Panc1 (cell line): ENCODE measurements around the gene ERICH6B. TPM values are rescaled to one million over a fixed set of nuclear protein-coding genes. Genes with fewer than 3 reads are reported as not detected.

Experiments used
- ATAC-seq: fragments of 200-7000 bp; cut with Tn5 transposase; 2 replicates; pipeline ENCODE4 v1.9.1; 2020; ENCODE audit warnings: mild to moderate bottlenecking, moderate library complexity
- BruUV-seq: library from RNA; stranded (reverse); fragments of 400-500 nt; replicated peaks from 2 replicates; lab custom pipeline; 2021; lab: Mats Ljungman, UMichigan
- CTCF ChIA-PET: fragments of 300-600 bp; sonication (Branson Sonifier 250); formaldehyde crosslinking; loops from one replicate; lab custom pipeline; 2022; ENCODE audit warnings: antibody characterized with exemption; lab: Charles Lee
- POLR2A ChIA-PET: fragments of 300-600 bp; sonication (Branson Sonifier 250); formaldehyde crosslinking; loops from one replicate; lab custom pipeline; 2022; ENCODE audit warnings: antibody characterized with exemption; lab: Charles Lee
- DNase-seq: peaks from one replicate; pipeline ENCODE4 v3.0.0-alpha.2; 2010; ENCODE audit warnings: low read depth, low spot score
- H3K27ac ChIP-seq: 2 replicates; pipeline ENCODE4 v1.5.1; 2011; ENCODE audit warnings: mild to moderate bottlenecking, low read length, inconsistent platforms
- H3K27me3 ChIP-seq: fragments of 200-500 bp; sonication (Bioruptor generic); 2 replicates; pipeline ENCODE4 v1.6.0; 2014; ENCODE audit warnings: low read length, inconsistent platforms; ENCODE audit not compliant: control insufficient read depth, insufficient read depth
- H3K36me3 ChIP-seq: fragments of 200-500 bp; sonication (Bioruptor generic); 2 replicates; pipeline ENCODE4 v1.5.1; 2014; ENCODE audit warnings: inconsistent platforms, mild to moderate bottlenecking, low read length, moderate library complexity; ENCODE audit not compliant: control insufficient read depth, insufficient read depth
- H3K4me1 ChIP-seq: 2 replicates; pipeline ENCODE4 v1.5.1; 2011; ENCODE audit warnings: inconsistent platforms, mild to moderate bottlenecking, low read length, moderate library complexity; ENCODE audit not compliant: control insufficient read depth, insufficient read depth
- H3K4me3 ChIP-seq, 2 experiments: 2 replicates each; pipeline ENCODE4 v1.5.1; 2011 to 2012; ENCODE audit warnings: low read depth in 2 of 2, low read length in 2 of 2, mild to moderate bottlenecking in 2 of 2, inconsistent platforms in 1 of 2, moderate library complexity in 1 of 2
- H3K9me3 ChIP-seq: fragments of 200-500 bp; sonication (Bioruptor generic); 2 replicates; pipeline ENCODE4 v1.5.1; 2014; ENCODE audit warnings: low read depth, mild to moderate bottlenecking, inconsistent platforms, low read length, moderate library complexity; ENCODE audit not compliant: control insufficient read depth, insufficient read depth
- POLR2AphosphoS5 ChIP-seq: IDR thresholded peaks from 2 replicates; pipeline ENCODE4 v1.6.1; 2012; ENCODE audit warnings: mild to moderate bottlenecking, low read depth, low read length, moderate library complexity
- SIN3A ChIP-seq: IDR thresholded peaks from 2 replicates; pipeline ENCODE4 v1.6.1; 2012; ENCODE audit warnings: low read depth, mild to moderate bottlenecking, low read length, moderate library complexity, borderline replicate concordance; ENCODE audit not compliant: insufficient read depth
- TCF7L2 ChIP-seq: IDR thresholded peaks from 2 replicates; pipeline ENCODE4 v1.6.1; 2011; ENCODE audit warnings: mild to moderate bottlenecking, low read depth, low read length, inconsistent platforms
- in situ Hi-C: cut with HindIII; loops from 2 replicates; pipeline ENCODE4 v1.10.0; 2016; ENCODE audit warnings: low sequenced_read_pairs, low pct_unique_long_range_greater_than_20kb
- intact Hi-C: fragments of 100-400 bp; cut with micrococcal nuclease; formaldehyde crosslinking; loops from one replicate; pipeline ENCODE4 v1.10.0; 2022; ENCODE audit not compliant: unreplicated experiment
- total RNA-seq: library from RNA; stranded (reverse); gene quantifications from one replicate; pipeline ENCODE4 v1.2.1, GENCODE V29; 2021; ENCODE audit not compliant: unreplicated experiment
- TF ChIP-seq, protein P1 (sequence below), 2 experiments: IDR thresholded peaks; 2 replicates each; pipeline ENCODE4 v1.6.1; 2011 to 2012; ENCODE audit warnings: low read depth in 2 of 2, control low read depth in 1 of 2, low read length in 1 of 2, mild to moderate bottlenecking in 1 of 2, moderate library complexity in 1 of 2; ENCODE audit not compliant: insufficient read depth in 1 of 2
- TF ChIP-seq, protein P2 (sequence below): fragments of 450-650 bp; IDR thresholded peaks from 2 replicates; pipeline ENCODE4 v1.5.1; 2017; ENCODE audit warnings: mild to moderate bottlenecking

ERICH6B gene
- total RNA-seq, 1 experiment from 2014 or later, result not detected

GRCh38 chr13:45592758-45593157 is 22.8 kb downstream of the ERICH6B start:
- CTCF ChIA-PET, result no interaction called here
- BruUV-seq, result no TSS peak
- ATAC-seq, result no peak
- H3K9me3 ChIP-seq, result no peaks in the 10 kb centered on the region
- no peaks in the 10 kb centered on the region for H3K4me1 ChIP-seq
- intact Hi-C loops, result no loop called here
- H3K27me3 ChIP-seq, result no peaks in the 10 kb centered on the region
- TF ChIP-seq POLR2AphosphoS5 (no peak), SIN3A (no peak), TCF7L2 (no peak)
- TF ChIP-seq, protein P1, sequence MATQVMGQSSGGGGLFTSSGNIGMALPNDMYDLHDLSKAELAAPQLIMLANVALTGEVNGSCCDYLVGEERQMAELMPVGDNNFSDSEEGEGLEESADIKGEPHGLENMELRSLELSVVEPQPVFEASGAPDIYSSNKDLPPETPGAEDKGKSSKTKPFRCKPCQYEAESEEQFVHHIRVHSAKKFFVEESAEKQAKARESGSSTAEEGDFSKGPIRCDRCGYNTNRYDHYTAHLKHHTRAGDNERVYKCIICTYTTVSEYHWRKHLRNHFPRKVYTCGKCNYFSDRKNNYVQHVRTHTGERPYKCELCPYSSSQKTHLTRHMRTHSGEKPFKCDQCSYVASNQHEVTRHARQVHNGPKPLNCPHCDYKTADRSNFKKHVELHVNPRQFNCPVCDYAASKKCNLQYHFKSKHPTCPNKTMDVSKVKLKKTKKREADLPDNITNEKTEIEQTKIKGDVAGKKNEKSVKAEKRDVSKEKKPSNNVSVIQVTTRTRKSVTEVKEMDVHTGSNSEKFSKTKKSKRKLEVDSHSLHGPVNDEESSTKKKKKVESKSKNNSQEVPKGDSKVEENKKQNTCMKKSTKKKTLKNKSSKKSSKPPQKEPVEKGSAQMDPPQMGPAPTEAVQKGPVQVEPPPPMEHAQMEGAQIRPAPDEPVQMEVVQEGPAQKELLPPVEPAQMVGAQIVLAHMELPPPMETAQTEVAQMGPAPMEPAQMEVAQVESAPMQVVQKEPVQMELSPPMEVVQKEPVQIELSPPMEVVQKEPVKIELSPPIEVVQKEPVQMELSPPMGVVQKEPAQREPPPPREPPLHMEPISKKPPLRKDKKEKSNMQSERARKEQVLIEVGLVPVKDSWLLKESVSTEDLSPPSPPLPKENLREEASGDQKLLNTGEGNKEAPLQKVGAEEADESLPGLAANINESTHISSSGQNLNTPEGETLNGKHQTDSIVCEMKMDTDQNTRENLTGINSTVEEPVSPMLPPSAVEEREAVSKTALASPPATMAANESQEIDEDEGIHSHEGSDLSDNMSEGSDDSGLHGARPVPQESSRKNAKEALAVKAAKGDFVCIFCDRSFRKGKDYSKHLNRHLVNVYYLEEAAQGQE (IDR thresholded peaks at IDR 0.05; ENCODE audit: insufficient read depth in 1 of 2, low read depth in 2 of 2, low read length in 1 of 2), result no peak
- TF ChIP-seq, protein P2, sequence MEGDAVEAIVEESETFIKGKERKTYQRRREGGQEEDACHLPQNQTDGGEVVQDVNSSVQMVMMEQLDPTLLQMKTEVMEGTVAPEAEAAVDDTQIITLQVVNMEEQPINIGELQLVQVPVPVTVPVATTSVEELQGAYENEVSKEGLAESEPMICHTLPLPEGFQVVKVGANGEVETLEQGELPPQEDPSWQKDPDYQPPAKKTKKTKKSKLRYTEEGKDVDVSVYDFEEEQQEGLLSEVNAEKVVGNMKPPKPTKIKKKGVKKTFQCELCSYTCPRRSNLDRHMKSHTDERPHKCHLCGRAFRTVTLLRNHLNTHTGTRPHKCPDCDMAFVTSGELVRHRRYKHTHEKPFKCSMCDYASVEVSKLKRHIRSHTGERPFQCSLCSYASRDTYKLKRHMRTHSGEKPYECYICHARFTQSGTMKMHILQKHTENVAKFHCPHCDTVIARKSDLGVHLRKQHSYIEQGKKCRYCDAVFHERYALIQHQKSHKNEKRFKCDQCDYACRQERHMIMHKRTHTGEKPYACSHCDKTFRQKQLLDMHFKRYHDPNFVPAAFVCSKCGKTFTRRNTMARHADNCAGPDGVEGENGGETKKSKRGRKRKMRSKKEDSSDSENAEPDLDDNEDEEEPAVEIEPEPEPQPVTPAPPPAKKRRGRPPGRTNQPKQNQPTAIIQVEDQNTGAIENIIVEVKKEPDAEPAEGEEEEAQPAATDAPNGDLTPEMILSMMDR, result no peak
- H3K4me3 ChIP-seq, result no peak overlapping the region
- no peaks in the 10 kb centered on the region for H3K36me3 ChIP-seq
- POLR2A ChIA-PET, result no interaction called here
- in situ Hi-C loops, result no loop called here
- H3K27ac ChIP-seq, result no peak overlapping the region
- DNase-seq, result no peak

- H3K27ac ChIP-seq, result no peak overlapping the region
- ATAC-seq (no peak), DNase-seq (no peak)
- no peaks in the 10 kb centered on the region for H3K9me3 ChIP-seq
- BruUV-seq, result no TSS peak
- no peak overlapping the region for H3K4me3 ChIP-seq
- ChIA-PET POLR2A (no interaction called here), CTCF (no interaction called here)
- no peaks in the 10 kb centered on the region for H3K36me3 ChIP-seq
- in situ Hi-C loops, result no loop called here
- TF ChIP-seq TCF7L2, result no peak
- no peak for TF ChIP-seq POLR2AphosphoS5
- TF ChIP-seq, protein P2, result no peak
- no peak for TF ChIP-seq SIN3A
- TF ChIP-seq, protein P1 (IDR thresholded peaks at IDR 0.05; ENCODE audit: insufficient read depth in 1 of 2, low read depth in 2 of 2, low read length in 1 of 2), result no peak
- intact Hi-C loops, result no loop called here
- no peaks in the 10 kb centered on the region for H3K27me3 ChIP-seq
- no peaks in the 10 kb centered on the region for H3K4me1 ChIP-seq
Measured at GRCh38 chr13:45590066-45590465, 25.5 kb downstream of the ERICH6B start.
